GM19452 (cell line): ENCODE data around the gene SDK1.
"Not testable (repeated sequence)": the region's sequence is repeated elsewhere in the genome, so short reads cannot be mapped to it uniquely, and the experiment has no call there.

ENCODE experiments used
- ATAC-seq: cut with Tn5 transposase; IDR thresholded peaks from one replicate; pipeline ENCODE4 v1.9.1; 2021; ENCODE audit not compliant: unreplicated experiment

SDK1 gene

GRCh38 chr7:3575753-3576531 is 274.9 kb downstream of the SDK1 start:
- no peak for ATAC-seq

- ATAC-seq = no peak
These were observed 277.3 kb downstream of the SDK1 start for GRCh38 chr7:3578399-3578798.

- ATAC-seq = no peak
These were observed 278.7 kb downstream of the SDK1 start for GRCh38 chr7:3579638-3580219.

- ATAC-seq = not testable (repeated sequence)
These were observed 281.1 kb downstream of the SDK1 start for GRCh38 chr7:3582145-3582544.

GRCh38 chr7:3585826-3586225 is 284.8 kb downstream of the SDK1 start:
- ATAC-seq = no peak

GRCh38 chr7:3588341-3588740 is 287.3 kb downstream of the SDK1 start:
- no peak for ATAC-seq

- no peak for ATAC-seq
These were observed 288.7 kb downstream of the SDK1 start for GRCh38 chr7:3589752-3590151.

GRCh38 chr7:3591219-3591618 is 290.2 kb downstream of the SDK1 start:
- ATAC-seq = no peak

GRCh38 chr7:3591944-3592343 is 290.9 kb downstream of the SDK1 start:
- no peak for ATAC-seq

- ATAC-seq = no peak
These were observed 291.5 kb downstream of the SDK1 start for GRCh38 chr7:3592401-3593134.

GRCh38 chr7:3594901-3595300 is 293.8 kb downstream of the SDK1 start:
- no peak for ATAC-seq

- ATAC-seq = no peak
These were observed 297.8 kb downstream of the SDK1 start for GRCh38 chr7:3598854-3599253.

- no peak for ATAC-seq
These were observed 304.2 kb downstream of the SDK1 start for GRCh38 chr7:3605222-3605621.

GRCh38 chr7:3606436-3606835 is 305.4 kb downstream of the SDK1 start:
- ATAC-seq = no peak

GRCh38 chr7:3607847-3608246 is 306.8 kb downstream of the SDK1 start:
- ATAC-seq = no peak

GRCh38 chr7:3616306-3616705 is 315.3 kb downstream of the SDK1 start:
- ATAC-seq = no peak

GRCh38 chr7:3630081-3630480 is 329.0 kb downstream of the SDK1 start:
- ATAC-seq = no peak

- no peak for ATAC-seq
These were observed 333.3 kb downstream of the SDK1 start for GRCh38 chr7:3634396-3634795.

- ATAC-seq = no peak
These were observed 335.2 kb downstream of the SDK1 start for GRCh38 chr7:3636131-3636860.

GRCh38 chr7:3639253-3639652 is 338.2 kb downstream of the SDK1 start:
- ATAC-seq = no peak

GRCh38 chr7:3641582-3641981 is 340.5 kb downstream of the SDK1 start:
- ATAC-seq = no peak
